HEK293T (cell line): ENCODE data around the gene GPR68.
"Not testable (repeated sequence)": the region's sequence is repeated elsewhere in the genome, so short reads cannot be mapped to it uniquely, and the experiment has no call there.

Source experiments
- CTCF ChIA-PET: fragments of 350-600 bp; formaldehyde crosslinking; extraction: SDS; loops from one replicate; lab custom pipeline; 2021; ENCODE audit warnings: antibody characterized with exemption, inconsistent platforms; lab: Yijun Ruan, JAX
- POLR2A ChIA-PET: fragments of 350-600 bp; formaldehyde crosslinking; extraction: SDS; loops from one replicate; lab custom pipeline; 2020; ENCODE audit warnings: antibody characterized with exemption, inconsistent platforms; lab: Yijun Ruan, JAX
- DNase-seq: peaks from one replicate; pipeline ENCODE4 v3.0.0; 2012; ENCODE audit warnings: mixed read lengths; ENCODE audit errors: extremely low spot score
- ARNT ChIP-seq: fragments of 450-650 bp; IDR thresholded peaks from 2 replicates; pipeline ENCODE4 v1.6.1; 2017; ENCODE audit warnings: mild to moderate bottlenecking
- BHLHE40 ChIP-seq: fragments of 450-650 bp; IDR thresholded peaks from 2 replicates; pipeline ENCODE4 v1.6.1; 2016; ENCODE audit warnings: mild to moderate bottlenecking, moderate library complexity, borderline replicate concordance
- CTBP1 ChIP-seq: fragments of 450-650 bp; IDR thresholded peaks from 2 replicates; pipeline ENCODE4 v1.6.1; 2016; ENCODE audit warnings: borderline replicate concordance
- ELF4 ChIP-seq: fragments of 450-650 bp; IDR thresholded peaks from 2 replicates; pipeline ENCODE4 v1.6.1; 2017; ENCODE audit warnings: antibody characterized with exemption
- FOXA1 ChIP-seq: fragments of 450-650 bp; IDR thresholded peaks from 2 replicates; pipeline ENCODE4 v1.6.1; 2016; ENCODE audit warnings: mild to moderate bottlenecking
- FOXK2 ChIP-seq: fragments of 450-650 bp; IDR thresholded peaks from 2 replicates; pipeline ENCODE4 v1.6.1; 2016; ENCODE audit warnings: mild to moderate bottlenecking
- FOXM1 ChIP-seq: fragments of 450-650 bp; IDR thresholded peaks from 2 replicates; pipeline ENCODE4 v1.6.1; 2017; ENCODE audit warnings: mild to moderate bottlenecking, borderline replicate concordance
- HDGF ChIP-seq: fragments of 450-650 bp; IDR thresholded peaks from 2 replicates; pipeline ENCODE4 v1.6.1; 2017; ENCODE audit warnings: antibody characterized with exemption, borderline replicate concordance
- LEF1 ChIP-seq: fragments of 450-650 bp; IDR thresholded peaks from 2 replicates; pipeline ENCODE4 v1.6.1; 2017; ENCODE audit warnings: mild to moderate bottlenecking, borderline replicate concordance
- SP1 ChIP-seq: fragments of 450-650 bp; IDR thresholded peaks from 2 replicates; pipeline ENCODE4 v1.6.1; 2017
- SUZ12 ChIP-seq: fragments of 450-650 bp; IDR thresholded peaks from 2 replicates; pipeline ENCODE4 v1.6.1; 2016; ENCODE audit warnings: mild to moderate bottlenecking
- TARDBP ChIP-seq: fragments of 450-650 bp; IDR thresholded peaks from 2 replicates; pipeline ENCODE4 v1.6.1; 2016
- ZNF384 ChIP-seq: fragments of 450-650 bp; IDR thresholded peaks from 2 replicates; pipeline ENCODE4 v1.6.1; 2016

Gene GPR68

DNA sequence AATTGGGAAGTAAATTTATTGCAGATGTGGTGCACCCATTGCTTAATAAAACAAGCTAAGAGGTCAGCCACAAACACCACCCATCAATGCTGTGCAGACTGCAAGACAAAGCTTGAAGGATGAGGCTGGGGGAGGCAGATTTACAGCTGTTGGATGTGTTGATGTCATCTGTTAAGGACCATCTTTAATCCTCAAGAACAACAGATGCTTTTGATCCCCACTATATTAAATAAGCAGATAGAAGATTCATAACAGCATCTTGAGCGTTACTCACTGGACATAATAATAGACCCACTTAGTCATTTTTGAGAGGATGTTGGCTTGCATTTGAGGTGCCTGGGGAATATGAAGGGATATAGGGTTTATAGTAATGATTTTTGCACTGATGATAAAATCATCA is 58.8 kb downstream of the GPR68 start:
- TF ChIP-seq SUZ12 (no peak), LEF1 (no peak), FOXA1 (no peak), HDGF (no peak)
- POLR2A ChIA-PET, result no interaction called here
- CTCF ChIA-PET, result interaction anchor here (0.6 to 0.7 kb wide), 2 partner anchors 9 to 138 kb away, joined by 3 to 9 read pairs; no protein-coding TSS in a partner anchor
- no peak for DNase-seq

DNA sequence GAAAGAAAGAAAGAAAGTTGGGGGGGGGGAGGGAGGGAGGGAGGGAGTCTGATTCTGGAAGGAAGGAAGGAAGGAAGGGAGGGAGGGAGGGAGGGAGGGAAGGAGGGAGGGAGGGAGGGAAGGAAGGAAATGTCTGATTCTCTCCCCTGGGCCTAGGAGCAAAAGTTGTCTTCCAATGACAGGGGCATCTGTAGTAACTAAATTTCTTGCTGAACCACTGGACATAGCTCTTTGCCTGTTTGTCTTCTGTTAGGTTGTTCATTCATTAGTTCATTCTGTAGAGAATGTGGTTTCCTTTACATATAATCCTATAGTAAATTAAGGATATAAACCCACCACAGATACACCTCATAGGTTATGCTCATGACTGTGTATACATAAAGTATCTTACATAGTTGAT is 59.9 kb downstream of the GPR68 start:
- POLR2A ChIA-PET, result no interaction called here
- CTCF ChIA-PET, result interaction anchor here (0.6 to 0.9 kb wide), 3 partner anchors 16 to 281 kb away, joined by 3 to 6 read pairs (median 4); no protein-coding TSS in a partner anchor
- TF ChIP-seq HDGF, result no peak
- no peak for TF ChIP-seq LEF1
- no peak for TF ChIP-seq SP1
- no peak for TF ChIP-seq ARNT
- TF ChIP-seq TARDBP, result no peak
- TF ChIP-seq FOXA1, result no peak
- no peak for TF ChIP-seq ELF4
- no peak for TF ChIP-seq FOXM1
- no peak for TF ChIP-seq ZNF384
- no peak for TF ChIP-seq SUZ12
- no peak for TF ChIP-seq FOXK2
- TF ChIP-seq CTBP1, result no peak
- no peak for TF ChIP-seq BHLHE40
- no peak for DNase-seq

- CTCF ChIA-PET, POLR2A ChIA-PET, DNase-seq: not testable (repeated sequence)
These were observed 61.8 kb downstream of the GPR68 start for GRCh38 chr14:91182753-91183152.
